H1 (cell line): ENCODE measurements around the gene RFX2. TPM values are rescaled to one million over a fixed set of nuclear protein-coding genes. Genes with fewer than 3 reads are reported as not detected.

Source experiments
- CTCF ChIA-PET: fragments of 300-600 bp; sonication (Branson Sonifier 250); formaldehyde crosslinking; loops from one replicate; lab custom pipeline; 2021; ENCODE audit not compliant: partially characterized antibody; lab: Charles Lee
- POLR2A ChIA-PET: fragments of 300-600 bp; sonication (Branson Sonifier 250); formaldehyde crosslinking; loops from one replicate; lab custom pipeline; 2021; ENCODE audit warnings: inconsistent platforms; ENCODE audit not compliant: partially characterized antibody; lab: Charles Lee
- DNase-seq, 2 experiments: peaks; one replicate each; pipeline versions ENCODE4 v3.0.0 to v3.0.0-alpha.2; 2010 to 2022; ENCODE audit warnings: low spot score in 2 of 2, low read depth in 1 of 2, mixed read lengths in 1 of 2
- FAIRE-seq: peaks from 2 replicates; lab custom pipeline; 2011; peaks lifted over from hg19 to GRCh38; lab: Jason Lieb, UNC
- H2AFZ ChIP-seq: 2 replicates; pipeline ENCODE4 v1.8.1; 2012; ENCODE audit warnings: low read length, inconsistent platforms
- H2AK5ac ChIP-seq: 2 replicates; pipeline ENCODE4 v1.6.1; 2013; ENCODE audit warnings: low read depth, low read length
- H2BK120ac ChIP-seq: replicated peaks from 2 replicates; pipeline ENCODE3; 2013; ENCODE audit warnings: low read depth, low read length, inconsistent platforms
- H2BK12ac ChIP-seq: 2 replicates; pipeline ENCODE4 v1.6.1; 2013; ENCODE audit warnings: low read depth, low read length
- H2BK15ac ChIP-seq: 2 replicates; pipeline ENCODE4 v1.6.1; 2013; ENCODE audit warnings: low read length
- H2BK20ac ChIP-seq: 2 replicates; pipeline ENCODE4 v1.6.1; 2013; ENCODE audit warnings: low read length
- H2BK5ac ChIP-seq: 2 replicates; pipeline ENCODE4 v1.6.1; 2013; ENCODE audit warnings: low read depth, low read length
- H3K14ac ChIP-seq: 2 replicates; pipeline ENCODE4 v1.6.1; 2013; ENCODE audit warnings: inconsistent platforms; ENCODE audit not compliant: insufficient read length
- H3K18ac ChIP-seq: 2 replicates; pipeline ENCODE4 v1.6.1; 2013; ENCODE audit warnings: low read length; ENCODE audit errors: extremely low read depth
- H3K23ac ChIP-seq: 2 replicates; pipeline ENCODE4 v1.6.1; 2013; ENCODE audit warnings: inconsistent platforms; ENCODE audit not compliant: insufficient read length
- H3K23me2 ChIP-seq: 2 replicates; pipeline ENCODE4 v1.6.1; 2013; ENCODE audit warnings: low read depth, low read length
- H3K27ac ChIP-seq: 2 replicates; pipeline ENCODE4 v1.6.1; 2011; ENCODE audit warnings: low read depth, low read length, inconsistent platforms
- H3K27me3 ChIP-seq, 4 experiments: replicated peaks in 1 of 4; 1 replicate in 1 of 4; 2 replicates in 3 of 4; pipeline versions ENCODE4 v1.6.1 to v1.8.1; 2011 to 2013; ENCODE audit warnings: low read length in 3 of 4, mild to moderate bottlenecking in 3 of 4, inconsistent platforms in 2 of 4, mixed read lengths in 2 of 4, moderate library complexity in 1 of 4; ENCODE audit not compliant: control insufficient read depth in 3 of 4, insufficient read depth in 3 of 4; ENCODE audit errors: extremely low read depth in 1 of 4
- H3K36me3 ChIP-seq, 4 experiments: 2 replicates each; pipeline versions ENCODE4 v1.6.1 to v1.8.1; 2011 to 2013; ENCODE audit warnings: mild to moderate bottlenecking in 4 of 4, low read length in 3 of 4, moderate library complexity in 2 of 4, control low read depth in 1 of 4, inconsistent platforms in 1 of 4; ENCODE audit not compliant: insufficient read depth in 4 of 4, control insufficient read depth in 2 of 4
- H3K4ac ChIP-seq: replicated peaks from 2 replicates; pipeline ENCODE3; 2013; ENCODE audit warnings: low read length, low read depth, mixed read lengths, inconsistent platforms; ENCODE audit not compliant: insufficient read length
- H3K4me1 ChIP-seq, 4 experiments: replicated peaks in 1 of 4; 1 replicate in 1 of 4; 2 replicates in 3 of 4; pipeline versions ENCODE4 v1.6.1 to v1.8.1; 2011 to 2013; ENCODE audit warnings: low read length in 3 of 4, inconsistent platforms in 2 of 4, mixed read lengths in 1 of 4; ENCODE audit not compliant: insufficient read depth in 4 of 4, control insufficient read depth in 3 of 4
- H3K4me2 ChIP-seq, 2 experiments: 2 replicates each; pipeline versions ENCODE4 v1.6.1 to v1.8.1; 2011 to 2013; ENCODE audit warnings: low read depth in 2 of 2, low read length in 2 of 2, control low read depth in 1 of 2, inconsistent platforms in 1 of 2, mild to moderate bottlenecking in 1 of 2; ENCODE audit not compliant: insufficient read depth in 1 of 2
- H3K4me3 ChIP-seq, 4 experiments: fragments of 200-600, 300-600 bp in 1 of 4; sonication (generic), shearing (Covaris generic), sonication (Bioruptor Twin) in 1 of 4; 2 replicates each; pipeline versions ENCODE4 v1.5.1 to v1.8.1; 2011 to 2016; ENCODE audit warnings: low read length in 4 of 4, low read depth in 3 of 4, control low read depth in 2 of 4, inconsistent platforms in 2 of 4, mild to moderate bottlenecking in 2 of 4, mixed read lengths in 1 of 4, moderate library complexity in 1 of 4; ENCODE audit not compliant: insufficient read depth in 2 of 4; ENCODE audit errors: extremely low read depth in 1 of 4
- H3K56ac ChIP-seq: replicated peaks from 2 replicates; pipeline ENCODE3; 2013; ENCODE audit warnings: low read depth, mild to moderate bottlenecking, mixed read lengths, low read length, inconsistent platforms; ENCODE audit not compliant: insufficient read length
- H3K79me1 ChIP-seq: 2 replicates; pipeline ENCODE4 v1.6.1; 2013; ENCODE audit warnings: low read depth, low read length, control low read depth
- H3K79me2 ChIP-seq, 2 experiments: 2 replicates each; pipeline versions ENCODE4 v1.6.1 to v1.8.1; 2012 to 2013; ENCODE audit warnings: low read length in 2 of 2, mild to moderate bottlenecking in 2 of 2, inconsistent platforms in 1 of 2; ENCODE audit not compliant: insufficient read depth in 2 of 2, control insufficient read depth in 1 of 2
- H3K9ac ChIP-seq, 4 experiments: replicated peaks in 1 of 4; 1 replicate in 1 of 4; 2 replicates in 3 of 4; pipeline versions ENCODE4 v1.6.1 to v1.8.1; 2011 to 2013; ENCODE audit warnings: low read depth in 3 of 4, low read length in 3 of 4, control low read depth in 2 of 4, mild to moderate bottlenecking in 2 of 4, moderate library complexity in 2 of 4, inconsistent platforms in 1 of 4; ENCODE audit errors: extremely low read depth in 1 of 4
- H3K9me3 ChIP-seq, 2 experiments: 2 replicates each; pipeline versions ENCODE4 v1.6.1 to v1.8.1; 2012 to 2013; ENCODE audit warnings: mild to moderate bottlenecking in 2 of 2, moderate library complexity in 2 of 2, control low read depth in 1 of 2, inconsistent platforms in 1 of 2, low read depth in 1 of 2, low read length in 1 of 2, mixed read lengths in 1 of 2; ENCODE audit not compliant: insufficient read depth in 2 of 2
- H4K20me1 ChIP-seq, 2 experiments: replicated peaks in 1 of 2; 2 replicates each; pipeline versions ENCODE3 to v1.8.1; 2011 to 2013; ENCODE audit warnings: inconsistent platforms in 2 of 2, low read length in 2 of 2, mild to moderate bottlenecking in 1 of 2; ENCODE audit not compliant: insufficient read depth in 2 of 2, control insufficient read depth in 1 of 2
- H4K5ac ChIP-seq: 2 replicates; pipeline ENCODE4 v1.6.1; 2013; ENCODE audit warnings: low read length, low read depth, mixed read lengths, inconsistent platforms; ENCODE audit not compliant: insufficient read length
- H4K8ac ChIP-seq: 2 replicates; pipeline ENCODE4 v1.8.0; 2013; ENCODE audit warnings: mild to moderate bottlenecking, moderate library complexity, low read length, inconsistent platforms; ENCODE audit not compliant: insufficient read depth; ENCODE audit errors: extremely low read depth
- H4K91ac ChIP-seq: replicated peaks from 2 replicates; pipeline ENCODE3; 2013; ENCODE audit warnings: low read length, mixed read lengths, inconsistent platforms; ENCODE audit not compliant: insufficient read length
- CEBPB ChIP-seq: IDR thresholded peaks from 2 replicates; pipeline ENCODE4 v1.6.1; 2012; ENCODE audit warnings: low read depth, low read length
- E2F6 ChIP-seq: IDR thresholded peaks from 2 replicates; pipeline ENCODE4 v1.6.1; 2012; ENCODE audit warnings: inconsistent platforms
- HDAC2 ChIP-seq, 2 experiments: fragments of 300-600 bp in 1 of 2; sonication (generic) in 1 of 2; IDR thresholded peaks; 2 replicates each; pipeline ENCODE4 v1.6.1; 2011 to 2012; ENCODE audit warnings: low read depth in 2 of 2, low read length in 2 of 2, mild to moderate bottlenecking in 2 of 2, moderate library complexity in 2 of 2, borderline replicate concordance in 1 of 2, inconsistent platforms in 1 of 2
- KDM4A ChIP-seq: IDR thresholded peaks from one replicate; pipeline ENCODE4 v1.7.1; 2012; ENCODE audit warnings: low read depth, mild to moderate bottlenecking, moderate library complexity, low read length, inconsistent platforms; ENCODE audit not compliant: severe bottlenecking
- RBBP5 ChIP-seq: IDR thresholded peaks from 2 replicates; pipeline ENCODE4 v1.7.1; 2012; ENCODE audit warnings: low read depth, mild to moderate bottlenecking, inconsistent platforms, low read length, moderate library complexity, borderline replicate concordance
- WGBS, 2 experiments: shearing (Covaris generic) in 1 of 2; methylation state at CpG; one replicate each; pipeline versions ENCODE4 v1.1.6 to v1.1.7; 2013 to 2015; ENCODE audit warnings: low lambda C conversion rate in 2 of 2, mixed read lengths in 2 of 2, inconsistent platforms in 1 of 2, low coverage in 1 of 2, missing lambda C conversion rate in 1 of 2; ENCODE audit not compliant: insufficient replicate concordance in 2 of 2, insufficient coverage in 1 of 2, insufficient read length in 1 of 2; ENCODE audit errors: extremely low coverage in 1 of 2, missing lambda C conversion rate in 1 of 2; 5-methylcytosine and 5-hydroxymethylcytosine counted together
- polyA plus RNA-seq, 7 experiments: library from polyadenylated mRNA; depleted of rRNA in 3 of 7; stranded (reverse) in 5 of 7; unstranded in 2 of 7; fragments of >200 nt in 5 of 7; fragments of 200-250 nt in 2 of 7; gene quantifications; 1 replicate in 5 of 7; 2 replicates in 1 of 7; 4 replicates in 1 of 7; pipeline versions ENCODE4 v1.2.1 to v1.2.3, GENCODE V29; 2011 to 2013; ENCODE audit warnings: missing spikeins in 2 of 7, mixed read lengths in 2 of 7
- total RNA-seq: library from RNA; stranded (reverse); fragmentation: NEBNext Ultra II Directional; extraction: Animal tissue kit (Norgen Biotek cat#: 25700); gene quantifications from 2 replicates; pipeline ENCODE4 v1.2.1, GENCODE V29; 2021

Gene RFX2
- total and polyA plus RNA-seq, 2 of the 8 experiments (the other 6 are each of a cell fraction or from before 2014, with no cell fraction given), result 4.8 to 5.3 TPM

GRCh38 chr19:6076675-6077463, 33.4 kb downstream of the RFX2 start:
- Histone ChIP-seq H3K79me1 (no peaks in the 10 kb centered on the region), H2BK15ac (no peak overlapping the region), H3K9me3 (no peaks in the 10 kb centered on the region), H3K27ac (no peak overlapping the region), H2BK5ac (no peak overlapping the region), H3K4me3 (no peak overlapping the region), H3K36me3 (no peaks in the 10 kb centered on the region), H3K79me2 (no peaks in the 10 kb centered on the region), H3K23ac (no peak overlapping the region), H3K56ac (no peak overlapping the region), H3K14ac (no peak overlapping the region), H3K27me3 (no peaks in the 10 kb centered on the region), H4K20me1 (peaks cover 0 to 4% of the 10 kb centered on the region in 2 experiments), H2BK120ac (no peak overlapping the region), H3K18ac (no peak overlapping the region), H2AK5ac (no peak overlapping the region; the same call in 1 of the 2 replicates), H3K9ac (no peak overlapping the region), H4K5ac (no peak overlapping the region), H3K4me1 (no peaks in the 10 kb centered on the region; a peak in 1 of 7 replicates), H2BK12ac (no peak overlapping the region), H4K91ac (no peak overlapping the region), H3K4ac (no peak overlapping the region), H3K4me2 (no peak overlapping the region), H2BK20ac (no peak overlapping the region), H4K8ac (no peak overlapping the region), H3K23me2 (no peaks in the 10 kb centered on the region), H2AFZ (no peak overlapping the region)
- ChIA-PET POLR2A (interaction anchor here (1.2 kb wide), 1 partner anchor 8 kb away, joined by 3 read pairs; no protein-coding TSS in a partner anchor), CTCF (interaction anchor here (0.5 to 1.4 kb wide), 3 partner anchors 10 to 849 kb away, joined by 3 to 5 read pairs (median 3); no protein-coding TSS in a partner anchor)
- FAIRE-seq (no peak), DNase-seq (no peak)
- 75% methylated on average over 13 of the region's 13 CpGs; no CpG with 5 or more reads in 1 of the 2 experiments for WGBS, 2 experiments
- TF ChIP-seq E2F6 (no peak), RBBP5 (no peak), KDM4A (no peak), HDAC2 (IDR thresholded peaks at IDR 0.05; ENCODE audit: borderline replicate concordance in 1 of 2, low read depth in 2 of 2, low read length in 2 of 2) (no peak), CEBPB (0 out of 2 replicates have a peak, but pooled peaks have one; percentile 16)
